Retinal pigment epithelial cell (primary cell): ENCODE results near the gene SELENBP1.
"Not testable (repeated sequence)": the region's sequence is repeated elsewhere in the genome, so short reads cannot be mapped to it uniquely, and the experiment has no call there.

Source experiments
- DNase-seq: peaks from one replicate; pipeline ENCODE4 v3.0.0-alpha.2; 2010; ENCODE audit warnings: low read depth
- H3K4me3 ChIP-seq: 2 replicates; pipeline ENCODE4 v1.5.1; 2011; ENCODE audit warnings: mild to moderate bottlenecking, low read length, control low read depth, moderate library complexity
- CTCF ChIP-seq: conservative IDR thresholded peaks from 2 replicates; pipeline ENCODE4 v1.5.1; 2011; ENCODE audit warnings: low read depth, low read length, control low read depth, inconsistent platforms

The SELENBP1 gene

GRCh38 chr1:151399324-151400171, 27.0 kb upstream of the SELENBP1 start, which contains the start of gene PSMB4:
PSMB4 (plus strand) TSS chr1:151399573; CDS start chr1:151399588, 15 bp downstream.
- TF ChIP-seq CTCF = peak; percentile 45
- peak within 1 kb of the TSS; percentile 90 for H3K4me3 ChIP-seq
- DNase-seq = peak; percentile 74

GRCh38 chr1:151396265-151396664, 23.8 kb upstream of the SELENBP1 start:
- H3K4me3 ChIP-seq, DNase-seq: not testable (repeated sequence)

GRCh38 chr1:151393583-151393982, 21.1 kb upstream of the SELENBP1 start:
- no peak overlapping the region for H3K4me3 ChIP-seq
- no peak for DNase-seq
- no peak for TF ChIP-seq CTCF

GRCh38 chr1:151391079-151391563, 18.6 kb upstream of the SELENBP1 start:
- no peak for TF ChIP-seq CTCF
- no peak overlapping the region for H3K4me3 ChIP-seq
- no peak for DNase-seq

GRCh38 chr1:151390221-151391078, 17.9 kb upstream of the SELENBP1 start:
- not testable (repeated sequence) for H3K4me3 ChIP-seq, DNase-seq

- DNase-seq = no peak
- TF ChIP-seq CTCF = no peak
- H3K4me3 ChIP-seq = no peak overlapping the region
Observed at GRCh38 chr1:151386002-151386401, 13.5 kb upstream of the SELENBP1 start.

GRCh38 chr1:151384584-151384983, 12.1 kb upstream of the SELENBP1 start:
- no peak for DNase-seq
- no peak overlapping the region for H3K4me3 ChIP-seq
- no peak for TF ChIP-seq CTCF
